Mucosa of stomach (tissue), 1 donor: ENCODE results near the gene CD33.
"Not testable (repeated sequence)": the region's sequence is repeated elsewhere in the genome, so short reads cannot be mapped to it uniquely, and the experiment has no call there.

Source experiments
- H3K27me3 ChIP-seq: one replicate; pipeline ENCODE4 v1.7.0; 2013; ENCODE audit warnings: mild to moderate bottlenecking, low read length; ENCODE audit not compliant: control insufficient read depth, insufficient read depth
- H3K36me3 ChIP-seq: one replicate; pipeline ENCODE4 v1.7.0; 2013; ENCODE audit warnings: low read length; ENCODE audit not compliant: control insufficient read depth, insufficient read depth
- H3K4me1 ChIP-seq: one replicate; pipeline ENCODE4 v1.7.0; 2013; ENCODE audit warnings: mild to moderate bottlenecking, low read length; ENCODE audit not compliant: control insufficient read depth, insufficient read depth
- H3K4me3 ChIP-seq: one replicate; pipeline ENCODE4 v1.7.0; 2013; ENCODE audit warnings: low read length
- H3K9ac ChIP-seq: one replicate; pipeline ENCODE4 v1.7.0; 2013; ENCODE audit warnings: mild to moderate bottlenecking, low read length, moderate library complexity
- H3K9me3 ChIP-seq: one replicate; pipeline ENCODE4 v1.7.0; 2013; ENCODE audit warnings: mild to moderate bottlenecking, low read length, moderate library complexity; ENCODE audit not compliant: control insufficient read depth
- donor health status: Pancreatic carcinoma.

The CD33 gene

DNA sequence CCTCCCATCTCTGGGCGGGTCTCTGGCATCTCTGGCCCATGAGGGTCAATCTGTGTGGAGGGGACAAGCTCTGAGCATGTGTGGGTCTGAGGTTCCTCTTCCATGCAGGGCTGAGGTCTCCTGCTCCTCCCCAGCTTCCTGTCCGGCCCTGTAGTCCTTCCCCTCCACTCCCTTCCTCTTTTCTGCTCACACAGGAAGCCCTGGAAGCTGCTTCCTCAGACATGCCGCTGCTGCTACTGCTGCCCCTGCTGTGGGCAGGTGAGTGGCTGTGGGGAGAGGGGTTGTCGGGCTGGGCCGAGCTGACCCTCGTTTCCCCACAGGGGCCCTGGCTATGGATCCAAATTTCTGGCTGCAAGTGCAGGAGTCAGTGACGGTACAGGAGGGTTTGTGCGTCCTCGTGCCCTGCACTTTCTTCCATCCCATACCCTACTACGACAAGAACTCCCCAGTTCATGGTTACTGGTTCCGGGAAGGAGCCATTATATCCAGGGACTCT lies at the start of gene CD33:
TSS of gene CD33 (plus strand) at position 183 of the 496 bp plus-strand sequence. CDS start at position 222, 39 bp downstream.
- H3K4me1 ChIP-seq, H3K36me3 ChIP-seq, H3K4me3 ChIP-seq, H3K27me3 ChIP-seq, H3K9ac ChIP-seq, H3K9me3 ChIP-seq: not testable (repeated sequence)

DNA sequence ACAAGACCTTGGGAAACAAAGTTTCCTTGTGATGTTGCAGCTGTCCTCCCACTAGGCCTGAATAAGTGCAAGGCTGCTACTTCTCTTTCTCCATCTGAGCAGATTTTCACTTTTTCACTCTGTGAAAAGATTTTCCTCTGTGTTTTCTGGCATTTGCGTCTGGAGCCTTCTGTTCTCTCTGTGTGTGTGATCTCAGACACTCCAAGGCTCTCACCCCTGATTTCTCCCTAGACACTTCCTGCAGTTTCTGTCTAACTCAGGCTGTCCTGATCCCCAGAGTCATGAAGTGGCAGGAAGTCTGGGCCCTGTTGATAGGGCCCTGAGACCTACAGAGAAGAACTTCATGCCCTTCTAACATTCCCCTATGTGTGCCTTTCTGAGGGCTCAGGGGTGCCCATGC lies 45.6 kb upstream of the CD33 start:
- H3K4me1 ChIP-seq, result no peaks in the 10 kb centered on the region
- H3K4me3 ChIP-seq, result no peak overlapping the region
- no peaks in the 10 kb centered on the region for H3K27me3 ChIP-seq
- H3K36me3 ChIP-seq, result no peaks in the 10 kb centered on the region
- no peak overlapping the region for H3K9ac ChIP-seq
- H3K9me3 ChIP-seq, result no peaks in the 10 kb centered on the region

DNA sequence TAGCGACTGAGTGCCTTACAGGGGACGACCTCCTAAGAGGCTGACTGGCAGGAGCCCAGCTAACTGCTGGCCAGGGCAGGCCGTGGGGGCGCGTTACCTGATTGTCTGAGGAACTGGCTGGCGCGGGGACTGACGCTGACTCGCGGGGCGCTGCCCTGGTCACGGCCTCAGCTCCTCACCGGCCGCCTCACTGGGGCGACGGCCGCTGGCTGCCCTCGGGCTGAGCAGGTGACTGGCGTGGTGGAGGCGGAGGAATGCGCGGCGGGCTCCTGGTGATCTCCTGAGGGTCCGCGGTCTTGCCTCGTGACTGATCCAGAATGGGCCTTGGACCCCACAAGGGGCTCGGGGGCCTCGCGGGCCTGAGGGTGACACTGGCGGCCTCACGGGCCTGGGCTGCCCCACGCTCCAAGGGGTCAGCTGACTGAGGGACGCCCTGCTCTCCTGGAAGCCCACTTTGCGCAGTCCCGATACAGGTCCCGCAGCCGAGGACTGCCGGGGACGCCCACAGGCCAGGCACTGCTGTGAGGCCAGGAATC lies 43.4 kb upstream of the CD33 start:
- Histone ChIP-seq H3K36me3 (no peaks in the 10 kb centered on the region), H3K27me3 (no peaks in the 10 kb centered on the region), H3K9me3 (no peaks in the 10 kb centered on the region), H3K9ac (no peak overlapping the region), H3K4me1 (no peaks in the 10 kb centered on the region), H3K4me3 (no peak overlapping the region)

DNA sequence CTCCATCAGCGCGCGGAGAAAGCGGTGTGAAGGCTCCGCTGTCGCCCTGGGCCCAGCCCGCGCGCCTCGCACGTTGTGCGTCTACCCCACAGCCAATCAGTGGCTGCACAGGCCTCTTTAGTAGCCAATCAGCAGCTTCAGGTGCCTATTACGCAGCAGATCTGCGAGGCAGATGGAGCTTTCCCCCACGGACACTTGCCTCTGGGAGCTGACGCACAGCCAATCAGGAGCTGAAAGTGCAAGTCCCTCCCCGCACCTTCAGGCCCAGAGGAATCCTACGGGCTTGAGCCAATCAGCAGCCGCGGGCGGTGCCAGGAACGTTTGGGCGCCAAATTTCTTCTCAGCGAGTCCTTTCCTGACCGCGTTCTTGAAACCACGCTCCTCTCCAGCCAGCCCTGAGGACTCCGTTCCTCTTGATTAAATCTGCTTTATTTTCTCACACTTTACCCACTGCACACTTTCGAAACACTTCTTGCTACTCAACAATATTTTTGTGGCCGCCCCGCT lies 42.9 kb upstream of the CD33 start:
- no peaks in the 10 kb centered on the region for H3K4me1 ChIP-seq
- no peaks in the 10 kb centered on the region for H3K36me3 ChIP-seq
- H3K9me3 ChIP-seq, result no peaks in the 10 kb centered on the region
- H3K27me3 ChIP-seq, result no peaks in the 10 kb centered on the region
- no peak overlapping the region for H3K9ac ChIP-seq
- H3K4me3 ChIP-seq, result no peak overlapping the region

DNA sequence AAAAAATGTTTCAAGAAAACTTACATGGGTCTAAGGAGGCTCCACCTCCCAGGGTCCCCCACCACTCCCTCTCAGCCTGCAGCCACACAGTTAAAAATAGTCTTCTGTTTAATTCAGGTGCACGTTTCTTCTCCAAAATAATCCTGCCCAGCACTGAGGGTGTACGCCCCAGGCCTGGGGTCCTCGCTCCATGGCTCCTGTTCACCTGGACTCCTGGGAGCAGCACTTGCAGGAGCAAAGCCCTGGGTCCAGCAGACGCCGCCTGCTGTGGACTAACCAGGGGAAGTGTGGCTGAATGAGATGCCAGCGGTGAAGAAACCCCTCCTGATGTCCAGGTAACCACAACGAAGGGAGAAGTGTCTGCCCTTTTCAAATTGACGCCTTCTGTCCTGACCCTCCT lies 41.3 kb upstream of the CD33 start:
- Histone ChIP-seq H3K4me1 (no peaks in the 10 kb centered on the region), H3K36me3 (no peaks in the 10 kb centered on the region), H3K9me3 (no peaks in the 10 kb centered on the region), H3K4me3 (no peak overlapping the region), H3K9ac (no peak overlapping the region), H3K27me3 (no peaks in the 10 kb centered on the region)

DNA sequence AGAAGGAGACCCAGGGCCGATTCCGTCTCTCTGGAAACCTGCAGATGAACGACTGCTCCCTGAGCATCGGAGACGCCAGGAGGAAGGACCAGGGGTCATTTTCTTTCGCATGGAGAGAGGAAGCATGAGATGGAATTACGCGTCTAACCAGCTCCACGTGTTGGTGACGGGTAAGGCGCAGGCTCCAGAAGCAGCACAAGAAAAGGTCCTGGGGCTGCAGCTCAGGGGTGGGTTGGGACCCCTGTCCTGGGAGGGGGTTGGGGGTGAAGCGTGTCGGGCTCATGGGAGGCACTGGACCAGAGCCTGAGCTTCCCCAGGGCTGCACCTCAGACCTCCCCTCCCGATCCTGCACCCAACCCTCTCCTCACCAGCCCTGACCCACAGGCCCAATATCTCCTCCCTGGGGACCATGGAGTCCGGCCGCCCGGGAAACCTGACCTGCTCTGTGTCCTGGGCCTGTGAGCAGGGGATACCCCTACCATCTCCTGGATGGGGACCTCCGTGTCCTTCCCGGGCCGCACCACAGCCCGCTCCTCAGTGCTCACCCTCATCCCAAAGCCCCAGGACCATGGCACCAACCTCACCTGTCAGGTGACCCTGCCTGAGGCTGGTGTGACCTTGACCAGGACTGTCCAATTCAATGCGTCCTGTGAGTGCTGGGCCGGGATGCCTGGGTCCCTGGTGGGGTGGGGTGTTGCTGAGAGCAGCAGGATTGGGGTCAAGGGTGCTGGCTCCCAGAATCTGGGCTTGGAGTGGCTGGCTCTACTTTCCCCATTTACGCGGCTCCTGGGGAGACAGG lies 39.6 kb upstream of the CD33 start:
- H3K9ac ChIP-seq, result no peak overlapping the region
- H3K27me3 ChIP-seq, result no peaks in the 10 kb centered on the region
- H3K4me3 ChIP-seq, result no peak overlapping the region
- no peaks in the 10 kb centered on the region for H3K4me1 ChIP-seq
- no peaks in the 10 kb centered on the region for H3K9me3 ChIP-seq
- H3K36me3 ChIP-seq, result no peaks in the 10 kb centered on the region

DNA sequence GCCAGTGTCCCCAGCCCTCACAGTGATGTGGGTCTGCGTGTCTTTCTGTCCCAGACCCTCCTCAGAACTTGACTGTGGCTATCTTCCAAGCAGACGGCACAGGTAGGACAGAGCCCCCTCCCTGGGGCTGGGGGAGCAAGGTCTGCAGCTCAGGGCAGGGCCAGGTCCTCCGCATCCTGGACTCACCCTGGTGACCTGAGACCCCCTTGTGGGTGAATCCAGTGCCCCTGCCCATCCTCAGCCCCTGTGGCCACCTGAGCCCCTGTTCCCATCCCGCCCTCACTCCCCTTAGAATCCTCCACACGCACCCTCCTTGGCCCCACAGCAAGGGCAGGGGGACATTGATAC lies 39.0 kb upstream of the CD33 start:
- Histone ChIP-seq H3K4me3 (no peak overlapping the region), H3K36me3 (no peaks in the 10 kb centered on the region), H3K9me3 (no peaks in the 10 kb centered on the region), H3K27me3 (no peaks in the 10 kb centered on the region), H3K4me1 (no peaks in the 10 kb centered on the region), H3K9ac (no peak overlapping the region)

DNA sequence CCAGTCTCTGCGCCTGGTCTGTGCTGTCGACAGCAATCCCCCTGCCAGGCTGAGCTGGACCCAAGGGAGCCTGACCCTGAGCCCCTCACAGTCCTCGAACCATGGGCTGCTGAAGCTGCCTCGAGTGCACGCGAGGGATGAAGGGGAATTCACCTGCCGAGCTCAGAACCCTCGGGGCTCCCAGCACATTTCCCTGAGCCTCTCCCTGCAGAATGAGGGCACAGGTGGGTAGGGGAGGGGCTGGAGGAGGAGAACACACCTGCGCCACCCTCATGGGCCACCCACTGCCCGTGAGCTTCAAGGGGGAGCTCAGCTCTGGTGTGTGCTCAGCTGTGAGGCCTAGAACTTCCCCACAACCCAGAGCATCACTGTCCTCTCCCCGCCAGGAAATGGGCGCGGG lies 38.6 kb upstream of the CD33 start:
- H3K36me3 ChIP-seq, result no peaks in the 10 kb centered on the region
- H3K9me3 ChIP-seq, result no peaks in the 10 kb centered on the region
- H3K4me3 ChIP-seq, result no peak overlapping the region
- no peaks in the 10 kb centered on the region for H3K27me3 ChIP-seq
- no peaks in the 10 kb centered on the region for H3K4me1 ChIP-seq
- H3K9ac ChIP-seq, result no peak overlapping the region

DNA sequence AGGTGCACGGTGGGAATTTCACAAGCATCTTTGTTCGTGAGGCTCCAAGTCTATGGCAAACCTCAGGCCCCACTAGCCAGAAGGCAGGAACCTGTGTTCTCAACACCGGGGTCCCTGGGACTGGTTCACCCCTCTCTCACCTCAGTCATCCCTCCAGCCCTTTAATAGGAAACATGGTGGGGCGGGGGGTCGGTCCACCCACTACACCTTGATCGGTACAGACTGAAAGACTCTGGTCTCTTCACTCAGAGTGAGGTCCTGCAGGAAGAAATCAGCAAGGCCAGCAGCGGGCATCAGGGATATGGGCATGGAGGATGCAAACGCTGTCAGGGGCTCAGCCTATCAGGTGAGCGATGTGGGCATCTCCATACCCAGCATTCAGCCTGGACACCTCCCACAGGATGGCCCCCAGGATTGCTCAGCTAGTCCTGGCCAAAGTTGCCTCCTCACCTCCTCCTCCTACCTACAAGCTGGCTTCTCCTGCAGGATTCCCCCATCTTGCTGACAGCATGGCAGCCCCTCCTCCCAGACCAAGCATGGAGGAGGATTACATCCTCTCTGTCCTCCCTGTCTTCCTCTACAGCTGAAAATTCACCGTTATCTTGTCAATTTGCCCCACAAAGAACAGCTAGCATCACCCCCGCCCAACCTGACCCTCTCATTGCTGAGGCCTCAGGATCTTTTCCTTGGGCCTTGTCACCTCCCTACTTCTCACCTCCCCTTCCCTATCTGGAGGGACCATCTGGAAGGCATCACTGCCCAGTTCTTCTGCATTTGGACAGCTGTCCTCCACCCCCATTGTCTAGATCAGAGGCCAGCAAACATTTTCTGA lies 37.3 kb upstream of the CD33 start:
- Histone ChIP-seq H3K9me3 (no peaks in the 10 kb centered on the region), H3K36me3 (no peaks in the 10 kb centered on the region), H3K4me3 (no peak overlapping the region), H3K27me3 (no peaks in the 10 kb centered on the region), H3K4me1 (no peaks in the 10 kb centered on the region), H3K9ac (no peak overlapping the region)

DNA sequence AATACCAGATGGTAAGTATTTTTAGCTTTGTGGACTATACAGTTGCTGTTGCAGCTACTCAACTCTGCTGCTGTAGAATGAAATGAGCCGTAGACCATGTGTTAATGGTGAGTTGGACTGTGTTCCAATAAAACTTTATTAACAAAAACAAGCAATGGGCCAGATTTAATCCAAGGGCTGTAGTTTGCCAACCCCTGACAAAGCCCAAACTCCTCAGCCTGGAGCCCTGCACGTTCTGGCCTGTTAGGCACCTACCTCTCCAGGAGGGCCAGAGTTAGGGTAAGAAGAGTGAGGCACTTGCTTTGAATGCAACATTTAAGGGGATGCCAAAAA lies 36.7 kb upstream of the CD33 start:
- H3K4me3 ChIP-seq, result no peak overlapping the region
- H3K36me3 ChIP-seq, result no peaks in the 10 kb centered on the region
- no peak overlapping the region for H3K9ac ChIP-seq
- no peaks in the 10 kb centered on the region for H3K9me3 ChIP-seq
- no peaks in the 10 kb centered on the region for H3K4me1 ChIP-seq
- no peaks in the 10 kb centered on the region for H3K27me3 ChIP-seq

DNA sequence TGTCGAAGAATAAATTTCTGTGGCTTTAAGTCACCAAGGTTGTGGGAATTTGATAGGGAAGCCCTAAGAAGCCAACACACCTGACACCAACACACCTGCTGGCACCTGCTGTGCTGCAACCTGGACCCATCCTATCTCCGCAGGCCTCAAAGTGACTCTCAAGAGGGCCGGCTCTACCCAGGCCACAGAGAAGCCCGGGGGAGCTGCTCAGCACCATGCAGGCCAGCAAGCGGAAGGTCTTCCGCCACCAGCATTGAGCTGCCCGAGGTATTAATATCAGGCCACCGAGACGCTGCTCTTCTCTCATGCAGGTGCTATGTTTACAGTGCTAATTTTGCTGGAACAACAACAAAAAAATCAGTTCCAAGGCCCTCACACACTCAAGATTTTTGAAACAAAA lies 32.2 kb upstream of the CD33 start:
- no peaks in the 10 kb centered on the region for H3K4me1 ChIP-seq
- H3K9me3 ChIP-seq, result no peaks in the 10 kb centered on the region
- no peaks in the 10 kb centered on the region for H3K36me3 ChIP-seq
- H3K9ac ChIP-seq, result no peak overlapping the region
- no peaks in the 10 kb centered on the region for H3K27me3 ChIP-seq
- H3K4me3 ChIP-seq, result no peak overlapping the region
